HepG2 (cell line): Measurements from ENCODE around the gene CDK7. TPM values are rescaled to one million over a fixed set of nuclear protein-coding genes. Genes with fewer than 3 reads are reported as not detected.
A peak's percentile ranks its signal among the peaks of the same experiment; 100 is the strongest.

ENCODE experiments used
- ATAC-seq: fragments of 200-7000 bp; cut with Tn5 transposase; 3 replicates; pipeline ENCODE4 v1.9.1; 2020; ENCODE audit warnings: mild to moderate bottlenecking, moderate library complexity
- BruUV-seq: library from RNA; stranded (reverse); fragments of 400-500 nt; replicated peaks from 2 replicates; lab custom pipeline; 2021; lab: Mats Ljungman, UMichigan
- CTCF ChIA-PET: fragments of 300-600 bp; formaldehyde crosslinking; extraction: SDS; loops from one replicate; lab custom pipeline; 2021; ENCODE audit warnings: low total read pairs, inconsistent platforms, low intra/inter-chr PET ratio; lab: Yijun Ruan, JAX
- POLR2A ChIA-PET: fragments of 350-600 bp; sonication (Branson Sonifier 250); formaldehyde crosslinking; loops from one replicate; lab custom pipeline; 2020; ENCODE audit warnings: antibody characterized with exemption, inconsistent platforms; lab: Yijun Ruan, JAX
- DNase-seq: peaks from one replicate; pipeline ENCODE4 v3.0.0-alpha.2; 2015; ENCODE audit warnings: low spot score
- FAIRE-seq: peaks from 3 replicates; lab custom pipeline; 2011; peaks lifted over from hg19 to GRCh38; lab: Jason Lieb, UNC
- H2AFZ ChIP-seq: one replicate; pipeline ENCODE4 v1.6.1; 2011; ENCODE audit warnings: low read length, inconsistent platforms
- H3K27ac ChIP-seq: fragments of 300-600 bp; 3 replicates; pipeline ENCODE4 v1.8.0; 2011; ENCODE audit warnings: mixed run types, mild to moderate bottlenecking, mixed read lengths, low read length, inconsistent platforms; ENCODE audit not compliant: insufficient read depth; ENCODE audit errors: extremely low read length
- H3K27me3 ChIP-seq, 2 experiments: fragments of 200-600 bp in 1 of 2; 2 replicates in 1 of 2; 3 replicates in 1 of 2; pipeline versions ENCODE4 v1.6.0 to v1.8.0; 2011; ENCODE audit warnings: low read length in 2 of 2, mild to moderate bottlenecking in 2 of 2, moderate library complexity in 2 of 2, inconsistent platforms in 1 of 2; ENCODE audit not compliant: insufficient read depth in 2 of 2, control insufficient read depth in 1 of 2
- H3K36me3 ChIP-seq, 2 experiments: fragments of 200-600 bp in 1 of 2; replicated peaks in 1 of 2; 2 replicates in 1 of 2; 3 replicates in 1 of 2; pipeline versions ENCODE4 v1.5.1 to v1.8.0; 2011; ENCODE audit warnings: low read length in 2 of 2, inconsistent platforms in 1 of 2; ENCODE audit not compliant: insufficient read depth in 2 of 2, control insufficient read depth in 1 of 2
- H3K4me1 ChIP-seq: 2 replicates; pipeline ENCODE4 v1.5.1; 2012; ENCODE audit warnings: low read length, inconsistent platforms; ENCODE audit not compliant: insufficient read depth
- H3K4me2 ChIP-seq: 2 replicates; pipeline ENCODE4 v1.6.0; 2011; ENCODE audit warnings: low read depth, low read length, inconsistent platforms
- H3K4me3 ChIP-seq, 3 experiments: fragments of 200-600 bp in 1 of 3; sonication (generic), shearing (Covaris generic) in 1 of 3; replicated peaks in 1 of 3; 2 replicates each; pipeline ENCODE4 v1.5.1; 2011 to 2016; ENCODE audit warnings: low read length in 3 of 3, inconsistent platforms in 2 of 3, low read depth in 2 of 3, mild to moderate bottlenecking in 2 of 3, control low read depth in 1 of 3, mixed read lengths in 1 of 3; ENCODE audit not compliant: insufficient read depth in 1 of 3
- H3K79me2 ChIP-seq: one replicate; pipeline ENCODE4 v1.6.1; 2011; ENCODE audit warnings: low read length, inconsistent platforms; ENCODE audit not compliant: insufficient read depth
- H3K9ac ChIP-seq: 2 replicates; pipeline ENCODE4 v1.6.0; 2011; ENCODE audit warnings: mild to moderate bottlenecking, low read depth, low read length, inconsistent platforms; ENCODE audit not compliant: insufficient read depth
- H3K9me3 ChIP-seq: 2 replicates; pipeline ENCODE4 v1.5.1; 2012; ENCODE audit warnings: mild to moderate bottlenecking, low read length
- H4K20me1 ChIP-seq: 2 replicates; pipeline ENCODE4 v1.6.0; 2011; ENCODE audit warnings: inconsistent platforms, mild to moderate bottlenecking, low read length, moderate library complexity; ENCODE audit not compliant: insufficient read depth
- ARID3A ChIP-seq: IDR thresholded peaks from 2 replicates; pipeline ENCODE4 v1.6.1; 2012; ENCODE audit warnings: low read depth, low read length, improper control_type of control experiment
- ATF1 ChIP-seq: IDR thresholded peaks from 2 replicates; pipeline ENCODE4 v1.6.1; 2016; ENCODE audit warnings: mild to moderate bottlenecking, control low read depth
- ELF1 ChIP-seq: sonication (generic); formaldehyde crosslinking; IDR thresholded peaks from 2 replicates; pipeline ENCODE4 v1.4.0; 2020; ENCODE audit warnings: missing genetic modification reagents
- HOXA7 ChIP-seq: sonication (generic); formaldehyde crosslinking; IDR thresholded peaks from 2 replicates; pipeline ENCODE4 v1.8.1; 2022; ENCODE audit warnings: mild to moderate bottlenecking, missing genetic modification reagents, moderate library complexity
- POLR2A ChIP-seq, 2 experiments: IDR thresholded peaks; 2 replicates each; pipeline ENCODE4 v1.6.1; 2011; ENCODE audit warnings: low read depth in 2 of 2, low read length in 2 of 2, mild to moderate bottlenecking in 1 of 2, moderate library complexity in 1 of 2; ENCODE audit not compliant: insufficient read depth in 1 of 2
- SMAD3 ChIP-seq: sonication (generic); formaldehyde crosslinking; IDR thresholded peaks from 2 replicates; pipeline ENCODE4 v1.4.0; 2020; ENCODE audit warnings: missing genetic modification reagents
- TAF1 ChIP-seq: sonication (generic); formaldehyde crosslinking; IDR thresholded peaks from 2 replicates; pipeline ENCODE4 v1.4.0; 2020; ENCODE audit warnings: missing genetic modification reagents
- TEF ChIP-seq: sonication (generic); formaldehyde crosslinking; IDR thresholded peaks from 2 replicates; pipeline ENCODE4 v1.5.0; 2020; ENCODE audit warnings: missing genetic modification reagents
- ZGPAT ChIP-seq: IDR thresholded peaks from 2 replicates; pipeline ENCODE4 v1.6.1; 2016; ENCODE audit warnings: mild to moderate bottlenecking
- ZNF160 ChIP-seq: sonication (generic); formaldehyde crosslinking; IDR thresholded peaks from 2 replicates; pipeline ENCODE4 v1.8.0; 2022; ENCODE audit warnings: mild to moderate bottlenecking, inconsistent platforms, missing genetic modification reagents
- ZNF430 ChIP-seq: sonication (generic); formaldehyde crosslinking; IDR thresholded peaks from 2 replicates; pipeline ENCODE4 v1.9.0; 2021; ENCODE audit warnings: mild to moderate bottlenecking, missing genetic modification reagents
- ZNF616 ChIP-seq: sonication (generic); formaldehyde crosslinking; IDR thresholded peaks from 2 replicates; pipeline ENCODE4 v1.5.0; 2020; ENCODE audit warnings: low read depth, mild to moderate bottlenecking, missing genetic modification reagents
- ZNF619 ChIP-seq: sonication (generic); formaldehyde crosslinking; IDR thresholded peaks from 2 replicates; pipeline ENCODE4 v1.4.0; 2020; ENCODE audit warnings: mild to moderate bottlenecking, missing genetic modification reagents
- ZNF691 ChIP-seq: sonication (generic); formaldehyde crosslinking; IDR thresholded peaks from 2 replicates; pipeline ENCODE4 v1.4.0; 2020; ENCODE audit warnings: missing genetic modification reagents, low read depth, mild to moderate bottlenecking, borderline replicate concordance
- ZSCAN22 ChIP-seq: sonication (generic); formaldehyde crosslinking; IDR thresholded peaks from 2 replicates; pipeline ENCODE4 v1.4.0; 2020; ENCODE audit warnings: mild to moderate bottlenecking, missing genetic modification reagents
- WGBS: methylation state at CpG from one replicate; pipeline ENCODE4 v1.1.6; 2017; ENCODE audit warnings: low lambda C conversion rate; 5-methylcytosine and 5-hydroxymethylcytosine counted together
- in situ Hi-C: cut with HindIII; loops from 2 replicates; pipeline ENCODE4 v1.10.0; 2017; ENCODE audit warnings: low pct_unique_long_range_greater_than_20kb; ENCODE audit not compliant: extremely low pct_ligation_motif_present
- intact Hi-C: fragments of 100-400 bp; cut with micrococcal nuclease; formaldehyde crosslinking; loops from one replicate; pipeline ENCODE4 v1.10.0; 2022; ENCODE audit not compliant: unreplicated experiment
- polyA plus RNA-seq, 8 experiments: library from polyadenylated mRNA; depleted of rRNA in 3 of 8; stranded (reverse) in 7 of 8; unstranded in 1 of 8; fragments of >200 nt; fragmentation: Illumina TruSeq in 4 of 8; extraction: Trizol in 4 of 8; gene quantifications; 2 replicates each; pipeline versions ENCODE4 v1.2.1 to v1.2.3, GENCODE V29; 2011 to 2016; ENCODE audit warnings: low read depth in 4 of 8, missing spikeins in 1 of 8, mixed read lengths in 1 of 8; ENCODE audit not compliant: insufficient read depth in 1 of 8
- total RNA-seq, 5 experiments: library from RNA; depleted of rRNA; stranded (reverse); fragments of >200 nt; fragmentation: Illumina TruSeq; extraction: Trizol; gene quantifications; 2 replicates each; pipeline ENCODE4 v1.2.3, GENCODE V29; 2016; ENCODE audit warnings: low read depth in 1 of 5

CDK7 gene
- total and polyA plus RNA-seq, 2 of the 13 experiments (the other 11 are each of a cell fraction or from before 2014, with no cell fraction given) = 41.2 to 54.9 TPM

GRCh38 chr5:69189162-69190086 is 45.3 kb upstream of the CDK7 start, which contains the start of gene CENPH:
Gene CENPH (plus strand): TSS chr5:69189583. CDS start chr5:69189635, 52 bp downstream.
- peaks cover 3% of the 10 kb centered on the region for H3K79me2 ChIP-seq
- peaks cover 0 to 8% of the 10 kb centered on the region in 2 experiments; a peak in 1 of 5 replicates for H3K36me3 ChIP-seq
- H2AFZ ChIP-seq = peak within 1 kb of the TSS; percentile 83
- intact Hi-C loops (loop anchor here (1.0 to 2.0 kb wide), 3 partner anchors 23 to 145 kb away; partner anchors contain the start of genes CCNB1 and CDK7), in situ Hi-C loops (no loop called here)
- FAIRE-seq (peak; percentile 60), ATAC-seq (peak; percentile 94), DNase-seq (peak; percentile 88)
- H3K9ac ChIP-seq = peak within 1 kb of the TSS; percentile 82
- no peaks in the 10 kb centered on the region for H4K20me1 ChIP-seq
- H3K4me3 ChIP-seq = peak within 1 kb of the TSS; percentile 71 to 91 (median 76)
- H3K4me2 ChIP-seq = peak within 1 kb of the TSS; percentile 80
- no peaks in the 10 kb centered on the region for H3K9me3 ChIP-seq
- peak within 1 kb of the TSS; percentile 88 for H3K27ac ChIP-seq
- 2% methylated on average over 23 of the region's 55 CpGs for WGBS
- ChIA-PET POLR2A (interaction anchor here (1.0 to 2.1 kb wide), 6 partner anchors 23 to 96 kb away, joined by 3 to 8 read pairs (median 5); partner anchors contain the start of genes CCNB1, CDK7 and SLC30A5), CTCF (no interaction called here)
- H3K27me3 ChIP-seq = no peaks in the 10 kb centered on the region; a peak in 1 of 5 replicates
- TSS peak; percentile 84 for BruUV-seq
- peaks cover 12% of the 10 kb centered on the region for H3K4me1 ChIP-seq
- no peak for TF ChIP-seq ZNF619 (CRISPR knock-in tag)
- 0 out of 2 replicates have a peak, but pooled peaks have one; percentile 49 for TF ChIP-seq ZNF160 (CRISPR knock-in tag)
- TF ChIP-seq ZNF616 (CRISPR knock-in tag) = no peak
- TF ChIP-seq ZSCAN22 (CRISPR knock-in tag) = 0 out of 2 replicates have a peak, but pooled peaks have one; percentile 46
- TF ChIP-seq SMAD3 = no peak
- TF ChIP-seq ELF1 (CRISPR knock-in tag) = no peak; the same call in 1 of the 2 replicates
- TF ChIP-seq ARID3A = no peak
- no peak for TF ChIP-seq HOXA7 (CRISPR knock-in tag)
- TF ChIP-seq TEF = no peak
- TF ChIP-seq ZNF430 = peak; percentile 77; the same call in 1 of the 2 replicates
- peak; percentile 79; the same call in 1 of the 2 replicates for TF ChIP-seq TAF1 (CRISPR knock-in tag)
- TF ChIP-seq ATF1 (CRISPR knock-in tag) = no peak
- TF ChIP-seq ZNF691 = peak; percentile 73; the same call in 1 of the 2 replicates
- peak; percentile 80; the same call in 1 of the 2 replicates for TF ChIP-seq ZGPAT (CRISPR knock-in tag)
- peak; percentile 59 to 74 for TF ChIP-seq POLR2A (IDR thresholded peaks at IDR 0.05; ENCODE audit: insufficient read depth in 1 of 2, low read depth in 2 of 2, low read length in 2 of 2)
